Measurements from ENCODE around the gene DNASE1L1.
A peak's percentile ranks its signal among the peaks of the same experiment; 100 is the strongest.

DNA sequence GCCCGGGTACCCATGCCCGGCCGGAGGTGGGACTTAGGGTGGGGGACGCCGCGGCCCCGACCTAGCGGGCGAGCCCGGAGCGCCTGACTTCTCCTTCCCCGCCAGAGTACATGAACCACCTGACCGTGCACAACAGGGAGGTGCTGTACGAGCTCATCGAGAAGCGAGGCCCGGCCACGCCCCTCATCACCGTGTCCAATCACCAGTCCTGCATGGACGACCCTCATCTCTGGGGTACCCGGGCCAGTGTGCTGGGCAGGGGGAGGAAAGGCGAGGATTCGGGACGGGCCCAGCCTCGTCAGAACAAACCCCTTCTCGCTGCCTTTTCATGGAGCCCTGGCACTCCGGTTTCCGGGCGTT is 2.9 kb upstream of the DNASE1L1 start:
- TF ChIP-seq POLR2AphosphoS5 (IDR thresholded peaks at IDR 0.05) (peak; percentile 41 to 71 (median 61)), CTCF (IDR thresholded peaks at IDR 0.05) (no peak), POLR2A (IDR thresholded peaks at IDR 0.05) (no peak)

All from stomach (tissue), 4 donors.